Stimulated activated effector memory CD8-positive, alpha-beta T cell treated with anti-CD3 and anti-CD28 coated beads, Interleukin-12 subunit alpha, Interleukin-12 subunit beta, amount 100 ng/mL, for 72 hours (primary cell): ENCODE results near the gene ABL1.
"Not testable (repeated sequence)": the region's sequence is repeated elsewhere in the genome, so short reads cannot be mapped to it uniquely, and the experiment has no call there.

Source experiments
- ATAC-seq: fragments of 150-1000 bp; cut with Tn5 transposase; 2 replicates; pipeline ENCODE4 v1.10.0; 2021
- DNase-seq, 2 donors: peaks; one replicate each; pipeline ENCODE4 v3.0.0; 2021 to 2022; ENCODE audit warnings: low spot score in 2 of 2
- H3K27ac Mint-ChIP-seq: one replicate; pipeline ENCODE4 v1.8.0; 2022; ENCODE audit warnings: mild to moderate bottlenecking, mixed read lengths
- H3K36me3 Mint-ChIP-seq: one replicate; pipeline ENCODE4 v1.8.0; 2022; ENCODE audit warnings: mild to moderate bottlenecking, mixed read lengths
- H3K4me1 Mint-ChIP-seq: one replicate; pipeline ENCODE4 v1.8.0; 2022; ENCODE audit warnings: mixed read lengths
- H3K4me3 Mint-ChIP-seq: one replicate; pipeline ENCODE4 v1.8.0; 2022; ENCODE audit warnings: mild to moderate bottlenecking, mixed read lengths
- H3K9me3 Mint-ChIP-seq: one replicate; pipeline ENCODE4 v1.8.0; 2022; ENCODE audit warnings: mixed read lengths

Gene ABL1

GRCh38 chr9:130834371-130835336 is at the start of gene ABL1:
TSS of gene ABL1 (plus strand) at chr9:130835254. CDS start at chr9:130835447, 193 bp downstream.
- ATAC-seq (peak; percentile 96), DNase-seq (peak; percentile 45 to 84)
- H3K4me1 Mint-ChIP-seq = peaks cover 53% of the 10 kb centered on the region
- peak within 1 kb of the TSS; percentile 89 for H3K4me3 Mint-ChIP-seq
- peak within 1 kb of the TSS; percentile 98 for H3K27ac Mint-ChIP-seq
- H3K36me3 Mint-ChIP-seq = peaks cover 16% of the 10 kb centered on the region
- no peaks in the 10 kb centered on the region for H3K9me3 Mint-ChIP-seq

- Mint-ChIP-seq H3K9me3 (peaks cover 5% of the 10 kb centered on the region), H3K4me3 (no peak overlapping the region), H3K36me3 (no peaks in the 10 kb centered on the region), H3K27ac (no peak overlapping the region), H3K4me1 (peaks cover 9% of the 10 kb centered on the region)
- no peak for DNase-seq
- no peak for ATAC-seq
These were observed 49.0 kb upstream of the ABL1 start for GRCh38 chr9:130785940-130786508.

- ATAC-seq (no peak), DNase-seq (no peak)
- Mint-ChIP-seq H3K9me3 (peaks cover 5% of the 10 kb centered on the region), H3K36me3 (no peaks in the 10 kb centered on the region), H3K4me1 (peaks cover 9% of the 10 kb centered on the region), H3K4me3 (no peak overlapping the region), H3K27ac (no peak overlapping the region)
These were observed 48.5 kb upstream of the ABL1 start for GRCh38 chr9:130786526-130786925.

- H3K27ac Mint-ChIP-seq = no peak overlapping the region
- H3K9me3 Mint-ChIP-seq = peaks cover 5% of the 10 kb centered on the region
- H3K4me1 Mint-ChIP-seq = peaks cover 12% of the 10 kb centered on the region
- no peak overlapping the region for H3K4me3 Mint-ChIP-seq
- no peak for ATAC-seq
- no peak for DNase-seq
- no peaks in the 10 kb centered on the region for H3K36me3 Mint-ChIP-seq
These were observed 45.0 kb upstream of the ABL1 start for GRCh38 chr9:130789747-130790672.

- no peak for DNase-seq
- Mint-ChIP-seq H3K36me3 (no peaks in the 10 kb centered on the region), H3K9me3 (peaks cover 5% of the 10 kb centered on the region), H3K4me1 (peaks cover 7% of the 10 kb centered on the region), H3K4me3 (no peak overlapping the region), H3K27ac (no peak overlapping the region)
- ATAC-seq = no peak
These were observed 43.7 kb upstream of the ABL1 start for GRCh38 chr9:130791303-130791894.

- no peak for ATAC-seq
- H3K9me3 Mint-ChIP-seq = peaks cover 5% of the 10 kb centered on the region
- H3K36me3 Mint-ChIP-seq = no peaks in the 10 kb centered on the region
- no peak for DNase-seq
- peaks cover 4% of the 10 kb centered on the region for H3K4me1 Mint-ChIP-seq
- no peak overlapping the region for H3K4me3 Mint-ChIP-seq
- H3K27ac Mint-ChIP-seq = no peak overlapping the region
These were observed 41.5 kb upstream of the ABL1 start for GRCh38 chr9:130793589-130793988.

GRCh38 chr9:130794021-130794420 is 41.0 kb upstream of the ABL1 start:
- not testable (repeated sequence) for H3K4me1 Mint-ChIP-seq, H3K27ac Mint-ChIP-seq, DNase-seq, H3K9me3 Mint-ChIP-seq, ATAC-seq, H3K4me3 Mint-ChIP-seq, H3K36me3 Mint-ChIP-seq

- H3K9me3 Mint-ChIP-seq, H3K27ac Mint-ChIP-seq, ATAC-seq, DNase-seq, H3K4me1 Mint-ChIP-seq, H3K4me3 Mint-ChIP-seq, H3K36me3 Mint-ChIP-seq: not testable (repeated sequence)
These were observed 40.6 kb upstream of the ABL1 start for GRCh38 chr9:130794423-130794822.

GRCh38 chr9:130794923-130795495 is 40.0 kb upstream of the ABL1 start:
- DNase-seq (no peak), ATAC-seq (no peak)
- no peaks in the 10 kb centered on the region for H3K9me3 Mint-ChIP-seq
- no peak overlapping the region for H3K4me3 Mint-ChIP-seq
- H3K36me3 Mint-ChIP-seq = no peaks in the 10 kb centered on the region
- no peak overlapping the region for H3K27ac Mint-ChIP-seq
- peaks cover 4% of the 10 kb centered on the region for H3K4me1 Mint-ChIP-seq

GRCh38 chr9:130803116-130803515 is 31.9 kb upstream of the ABL1 start:
- not testable (repeated sequence) for ATAC-seq, H3K4me3 Mint-ChIP-seq, H3K36me3 Mint-ChIP-seq, H3K9me3 Mint-ChIP-seq, DNase-seq, H3K27ac Mint-ChIP-seq
- peaks cover 17% of the 10 kb centered on the region for H3K4me1 Mint-ChIP-seq

GRCh38 chr9:130805510-130806326 is 29.3 kb upstream of the ABL1 start:
- Mint-ChIP-seq H3K36me3 (no peaks in the 10 kb centered on the region), H3K27ac (peak overlapping the region; percentile 35), H3K4me1 (peaks cover 17% of the 10 kb centered on the region), H3K4me3 (no peak overlapping the region), H3K9me3 (no peaks in the 10 kb centered on the region)
- peak; percentile 78 for ATAC-seq
- no peak for DNase-seq

- DNase-seq (no peak), ATAC-seq (no peak)
- H3K36me3 Mint-ChIP-seq = no peaks in the 10 kb centered on the region
- H3K4me1 Mint-ChIP-seq = peaks cover 17% of the 10 kb centered on the region
- no peaks in the 10 kb centered on the region for H3K9me3 Mint-ChIP-seq
- H3K4me3 Mint-ChIP-seq = no peak overlapping the region
- H3K27ac Mint-ChIP-seq = no peak overlapping the region
These were observed 28.7 kb upstream of the ABL1 start for GRCh38 chr9:130806327-130806716.

GRCh38 chr9:130810609-130811136 is 24.4 kb upstream of the ABL1 start:
- Mint-ChIP-seq H3K4me1 (peaks cover 14% of the 10 kb centered on the region), H3K9me3 (no peaks in the 10 kb centered on the region), H3K27ac (no peak overlapping the region), H3K36me3 (no peaks in the 10 kb centered on the region), H3K4me3 (no peak overlapping the region)
- no peak for ATAC-seq
- DNase-seq = no peak
